HCT116 (cell line): ENCODE results near the gene PTP4A2. TPM values are rescaled to one million over a fixed set of nuclear protein-coding genes. Genes with fewer than 3 reads are reported as not detected.

Source experiments
- ATAC-seq: fragments of 200-7000 bp; cut with Tn5 transposase; 2 replicates; pipeline ENCODE4 v1.9.1; 2020; ENCODE audit warnings: mild to moderate bottlenecking, moderate library complexity
- BruUV-seq: library from RNA; stranded (reverse); fragments of 400-500 nt; replicated peaks from 2 replicates; lab custom pipeline; 2021; lab: Mats Ljungman, UMichigan
- CTCF ChIA-PET: fragments of 300-600 bp; sonication (Branson Sonifier 250); formaldehyde crosslinking; loops from one replicate; lab custom pipeline; 2021; ENCODE audit warnings: antibody characterized with exemption; lab: Charles Lee
- POLR2A ChIA-PET: fragments of 300-600, 350-600 bp; sonication (Branson Sonifier 250); formaldehyde crosslinking; loops from one replicate; lab custom pipeline; 2021; ENCODE audit warnings: antibody characterized with exemption; lab: Charles Lee
- RAD21 ChIA-PET, 2 experiments: fragments of 300-600 bp; sonication (Branson Sonifier 250); formaldehyde crosslinking; loops; one replicate each; lab custom pipeline; 2023; ENCODE audit warnings: low total read pairs in 2 of 2; ENCODE audit not compliant: uncharacterized antibody in 2 of 2, unreplicated experiment in 2 of 2, low non-redundant PET in 1 of 2; lab: Charles Lee
- DNase-seq: peaks from one replicate; pipeline ENCODE4 v3.0.0-alpha.2; 2010; ENCODE audit warnings: low read depth, low spot score
- H2AFZ ChIP-seq: fragments of 200-600 bp; shearing (Covaris generic), sonication (generic); 2 replicates; pipeline ENCODE4 v1.6.1; 2017; ENCODE audit warnings: low read depth, mixed run types, mixed read lengths, antibody characterized with exemption, low read length; ENCODE audit not compliant: poor library complexity, severe bottlenecking
- H3K27ac ChIP-seq: 2 replicates; pipeline ENCODE4 v1.5.1; 2012; ENCODE audit warnings: low read depth, low read length
- H3K27me3 ChIP-seq: fragments of 200-600 bp; sonication (generic); 2 replicates; pipeline ENCODE4 v1.6.1; 2016; ENCODE audit warnings: mixed run types, low read length, mixed read lengths; ENCODE audit not compliant: insufficient read depth
- H3K36me3 ChIP-seq, 2 experiments: fragments of 200-500 bp in 1 of 2; fragments of 200-600 bp in 1 of 2; sonication (Bioruptor generic) in 1 of 2; sonication (generic) in 1 of 2; 2 replicates each; pipeline versions ENCODE4 v1.5.1 to v1.6.1; 2014 to 2016; ENCODE audit warnings: low read length in 2 of 2, inconsistent platforms in 1 of 2, mixed read lengths in 1 of 2, mixed run types in 1 of 2; ENCODE audit not compliant: insufficient read depth in 2 of 2, control insufficient read depth in 1 of 2
- H3K4me1 ChIP-seq, 2 experiments: fragments of 200-600 bp in 1 of 2; sonication (generic) in 1 of 2; 2 replicates each; pipeline versions ENCODE4 v1.5.1 to v1.6.1; 2012 to 2017; ENCODE audit warnings: low read length in 2 of 2, inconsistent platforms in 1 of 2, mild to moderate bottlenecking in 1 of 2, mixed read lengths in 1 of 2, mixed run types in 1 of 2, moderate library complexity in 1 of 2; ENCODE audit not compliant: insufficient read depth in 2 of 2, control insufficient read depth in 1 of 2
- H3K4me2 ChIP-seq: fragments of 200-600 bp; sonication (generic); 2 replicates; pipeline ENCODE4 v1.6.1; 2017; ENCODE audit warnings: mixed run types, low read length, mixed read lengths
- H3K4me3 ChIP-seq, 2 experiments: fragments of 200-600 bp in 1 of 2; sonication (generic) in 1 of 2; replicated peaks in 1 of 2; 2 replicates each; pipeline ENCODE4 v1.5.1; 2011 to 2016; ENCODE audit warnings: low read length in 2 of 2, control low read depth in 1 of 2, low read depth in 1 of 2, mild to moderate bottlenecking in 1 of 2, mixed read lengths in 1 of 2, mixed run types in 1 of 2
- H3K79me2 ChIP-seq: fragments of 200-600 bp; sonication (generic); 2 replicates; pipeline ENCODE4 v1.6.1; 2017; ENCODE audit warnings: mild to moderate bottlenecking, mixed run types, low read length, moderate library complexity, mixed read lengths; ENCODE audit not compliant: insufficient read depth
- H3K9ac ChIP-seq: fragments of 200-600 bp; sonication (generic); 2 replicates; pipeline ENCODE4 v1.6.1; 2016; ENCODE audit warnings: low read length, mixed read lengths
- H3K9me2 ChIP-seq: fragments of 200-600 bp; sonication (generic), shearing (Covaris generic); 2 replicates; pipeline ENCODE4 v1.6.1; 2017; ENCODE audit warnings: mixed run types, mild to moderate bottlenecking, moderate library complexity; ENCODE audit not compliant: insufficient read depth
- H3K9me3 ChIP-seq, 2 experiments: fragments of 200-500 bp in 1 of 2; fragments of 200-600 bp in 1 of 2; sonication (Bioruptor generic) in 1 of 2; sonication (generic) in 1 of 2; 2 replicates each; pipeline ENCODE4 v1.6.1; 2014 to 2017; ENCODE audit warnings: low read length in 2 of 2, mixed read lengths in 2 of 2, inconsistent platforms in 1 of 2, low read depth in 1 of 2, mild to moderate bottlenecking in 1 of 2, mixed run types in 1 of 2, moderate library complexity in 1 of 2; ENCODE audit not compliant: control insufficient read depth in 1 of 2, insufficient read depth in 1 of 2
- H4K20me1 ChIP-seq: fragments of 200-600 bp; sonication (generic), shearing (Covaris generic); 2 replicates; pipeline ENCODE4 v1.6.1; 2017; ENCODE audit warnings: mixed run types, mild to moderate bottlenecking, moderate library complexity; ENCODE audit not compliant: insufficient read depth
- ATF3 ChIP-seq: IDR thresholded peaks from 2 replicates; pipeline ENCODE4 v1.6.1; 2012
- EZH2 ChIP-seq: fragments of 200-600 bp; sonication (generic); IDR thresholded peaks from 2 replicates; pipeline ENCODE4 v1.6.1; 2017; ENCODE audit warnings: antibody characterized with exemption, mixed run types
- POLR2A ChIP-seq: IDR thresholded peaks from 2 replicates; pipeline ENCODE4 v1.7.0; 2011; ENCODE audit warnings: borderline replicate concordance; ENCODE audit not compliant: insufficient read depth, insufficient read length; ENCODE audit errors: extremely low read depth
- RAD21 ChIP-seq: IDR thresholded peaks from 2 replicates; pipeline ENCODE4 v1.6.1; 2012; ENCODE audit warnings: low read depth, mild to moderate bottlenecking
- REST ChIP-seq: IDR thresholded peaks from 2 replicates; pipeline ENCODE4 v1.6.1; 2012; ENCODE audit warnings: low read depth
- YY1 ChIP-seq: IDR thresholded peaks from 2 replicates; pipeline ENCODE4 v1.6.1; 2011; ENCODE audit warnings: low read length, low read depth, moderate library complexity, mild to moderate bottlenecking; ENCODE audit not compliant: insufficient replicate concordance; ENCODE audit errors: extremely low read depth
- intact Hi-C: fragments of 100-400 bp; cut with micrococcal nuclease; formaldehyde crosslinking; loops from 2 replicates; pipeline ENCODE4 v1.10.0; 2022
- total RNA-seq: library from RNA; stranded (reverse); gene quantifications from one replicate; pipeline ENCODE4 v1.2.1, GENCODE V29; 2021; ENCODE audit not compliant: unreplicated experiment
- TF ChIP-seq, protein P1 (sequence below): IDR thresholded peaks from 2 replicates; pipeline ENCODE4 v1.6.1; 2011; ENCODE audit warnings: mild to moderate bottlenecking, low read length, moderate library complexity; ENCODE audit not compliant: insufficient replicate concordance; ENCODE audit errors: extremely low read depth
- TF ChIP-seq, protein P2 (sequence below): IDR thresholded peaks from 2 replicates; pipeline ENCODE4 v1.6.1; 2012

Gene PTP4A2
- total RNA-seq, 1 experiment from 2014 or later, result 267 TPM

- H3K9ac ChIP-seq, result no peak overlapping the region
- ChIA-PET POLR2A (no interaction called here), RAD21 (no interaction called here), CTCF (no interaction called here)
- no peaks in the 10 kb centered on the region for H3K9me3 ChIP-seq
- no peaks in the 10 kb centered on the region for H4K20me1 ChIP-seq
- BruUV-seq, result no TSS peak
- H3K27ac ChIP-seq, result no peak overlapping the region
- no peak overlapping the region for H3K4me2 ChIP-seq
- intact Hi-C loops, result no loop called here
- H3K4me1 ChIP-seq, result peaks cover 0 to 3% of the 10 kb centered on the region in 2 experiments; a peak in 1 of 4 replicates
- TF ChIP-seq ATF3 (no peak), YY1 (no peak), POLR2A (no peak), REST (no peak), RAD21 (no peak), EZH2 (no peak)
- TF ChIP-seq, protein P1, sequence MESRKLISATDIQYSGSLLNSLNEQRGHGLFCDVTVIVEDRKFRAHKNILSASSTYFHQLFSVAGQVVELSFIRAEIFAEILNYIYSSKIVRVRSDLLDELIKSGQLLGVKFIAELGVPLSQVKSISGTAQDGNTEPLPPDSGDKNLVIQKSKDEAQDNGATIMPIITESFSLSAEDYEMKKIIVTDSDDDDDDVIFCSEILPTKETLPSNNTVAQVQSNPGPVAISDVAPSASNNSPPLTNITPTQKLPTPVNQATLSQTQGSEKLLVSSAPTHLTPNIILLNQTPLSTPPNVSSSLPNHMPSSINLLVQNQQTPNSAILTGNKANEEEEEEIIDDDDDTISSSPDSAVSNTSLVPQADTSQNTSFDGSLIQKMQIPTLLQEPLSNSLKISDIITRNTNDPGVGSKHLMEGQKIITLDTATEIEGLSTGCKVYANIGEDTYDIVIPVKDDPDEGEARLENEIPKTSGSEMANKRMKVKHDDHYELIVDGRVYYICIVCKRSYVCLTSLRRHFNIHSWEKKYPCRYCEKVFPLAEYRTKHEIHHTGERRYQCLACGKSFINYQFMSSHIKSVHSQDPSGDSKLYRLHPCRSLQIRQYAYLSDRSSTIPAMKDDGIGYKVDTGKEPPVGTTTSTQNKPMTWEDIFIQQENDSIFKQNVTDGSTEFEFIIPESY, result no peak
- TF ChIP-seq, protein P2, sequence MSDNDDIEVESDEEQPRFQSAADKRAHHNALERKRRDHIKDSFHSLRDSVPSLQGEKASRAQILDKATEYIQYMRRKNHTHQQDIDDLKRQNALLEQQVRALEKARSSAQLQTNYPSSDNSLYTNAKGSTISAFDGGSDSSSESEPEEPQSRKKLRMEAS, result no peak
- no peaks in the 10 kb centered on the region for H3K9me2 ChIP-seq
- ATAC-seq (no peak), DNase-seq (no peak)
- no peaks in the 10 kb centered on the region for H3K79me2 ChIP-seq
- no peaks in the 10 kb centered on the region for H3K36me3 ChIP-seq
- no peak overlapping the region for H2AFZ ChIP-seq
- no peaks in the 10 kb centered on the region for H3K27me3 ChIP-seq
- H3K4me3 ChIP-seq, result no peak overlapping the region
These were observed 78.4 kb downstream of the PTP4A2 start for GRCh38 chr1:31859719-31860118.
